ENCODE measurements around the gene OR2H2. TPM values are rescaled to one million over a fixed set of nuclear protein-coding genes. Genes with fewer than 3 reads are reported as not detected.

OR2H2 gene
- polyA plus RNA-seq, 5 donors, result 0.07 to 0.20 (median 0.17) TPM; not detected in 1

GRCh38 chr6:29590218-29590808, 5.4 kb downstream of the OR2H2 start:
- DNase-seq, result no peak

DNA sequence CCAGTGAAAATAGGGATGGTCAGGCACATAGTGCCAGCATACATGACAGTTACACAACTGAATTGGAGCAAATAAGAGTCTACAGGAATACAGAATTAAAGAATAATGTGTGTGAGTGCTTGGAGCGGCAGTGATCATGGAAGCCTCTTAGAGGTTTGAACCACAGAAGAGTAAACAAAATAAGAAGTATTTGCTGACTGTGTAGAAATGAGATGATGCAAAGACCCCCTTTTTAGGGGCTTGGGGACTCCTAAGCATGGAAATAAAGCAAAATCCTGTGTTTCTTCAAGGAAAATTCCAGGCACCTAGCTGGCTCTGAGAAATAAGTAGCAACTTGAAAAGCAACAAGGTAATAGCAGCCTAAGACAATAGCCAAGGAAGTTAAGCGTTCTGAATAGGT, 6.8 kb downstream of the OR2H2 start:
- DNase-seq, result no peak

GRCh38 chr6:29593199-29593855, 8.4 kb downstream of the OR2H2 start:
- DNase-seq, result no peak

- DNase-seq, result no peak
Measured at GRCh38 chr6:29596381-29596900, 11.5 kb downstream of the OR2H2 start.

GRCh38 chr6:29597184-29597583, 12.3 kb downstream of the OR2H2 start:
- DNase-seq, result no peak

DNA sequence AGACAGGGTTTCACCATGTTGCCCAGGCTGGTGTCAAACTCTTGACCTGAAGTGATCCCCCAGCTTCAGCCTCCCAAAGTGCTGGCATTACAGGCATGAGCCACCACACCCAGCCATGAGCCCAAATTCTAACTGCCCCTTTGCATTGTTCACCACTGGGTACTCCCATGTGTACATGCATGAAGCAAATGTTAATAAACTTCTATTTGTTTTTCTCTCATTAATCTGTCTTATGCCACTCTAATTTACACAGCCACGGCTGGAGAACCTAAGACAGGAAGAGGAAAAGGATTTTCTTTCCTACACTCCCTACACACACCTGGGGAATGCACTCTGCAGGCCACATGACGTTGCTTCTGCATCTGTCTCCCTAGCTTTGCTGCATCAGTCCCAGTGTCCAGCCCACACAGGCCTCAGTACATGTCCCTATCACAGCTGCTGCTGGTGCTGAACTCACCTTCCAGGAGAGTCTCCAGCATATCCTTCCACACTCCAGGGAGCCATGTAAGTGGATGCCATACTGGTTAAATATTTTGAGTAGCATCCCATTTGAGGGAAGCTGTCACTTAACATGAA, 13.3 kb downstream of the OR2H2 start:
- DNase-seq, result no peak

DNA sequence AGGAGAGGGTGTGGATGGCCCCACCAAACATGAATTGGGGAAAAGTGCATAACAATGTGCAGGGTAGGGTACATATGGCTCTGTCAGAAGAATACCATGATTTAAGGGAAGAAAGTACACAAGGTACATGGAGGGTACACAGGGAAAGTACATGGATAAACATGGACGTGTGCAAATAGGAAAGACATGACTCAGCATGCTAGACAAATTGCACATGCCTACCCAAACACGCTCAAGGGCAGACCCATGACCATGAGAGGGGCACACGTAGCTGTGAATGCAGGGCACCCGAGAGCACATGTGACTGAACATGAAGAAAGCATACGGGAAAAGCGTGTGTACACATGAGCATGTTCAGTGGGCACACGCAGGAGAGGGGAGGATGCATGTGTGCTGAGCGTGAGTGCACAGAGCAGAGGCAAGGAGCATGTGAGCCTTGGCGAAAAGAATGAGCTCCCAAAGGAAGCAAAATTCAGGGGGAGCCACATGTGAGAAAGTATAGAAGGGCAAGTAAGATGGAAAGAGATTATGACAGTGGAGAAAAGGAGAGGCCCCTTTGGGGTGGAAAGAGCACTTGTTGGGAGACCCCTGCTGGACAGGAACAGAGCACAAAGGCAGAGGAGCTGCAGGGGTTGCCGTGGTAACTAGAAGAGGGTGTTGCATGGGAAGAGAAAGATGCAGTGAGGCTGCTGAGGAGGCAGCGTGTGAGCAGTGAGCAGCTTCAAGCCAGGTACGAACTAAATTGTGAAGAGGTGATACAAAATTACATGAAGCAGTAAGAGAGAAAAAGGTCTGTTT, 17.8 kb downstream of the OR2H2 start:
- DNase-seq, result no peak

DNA sequence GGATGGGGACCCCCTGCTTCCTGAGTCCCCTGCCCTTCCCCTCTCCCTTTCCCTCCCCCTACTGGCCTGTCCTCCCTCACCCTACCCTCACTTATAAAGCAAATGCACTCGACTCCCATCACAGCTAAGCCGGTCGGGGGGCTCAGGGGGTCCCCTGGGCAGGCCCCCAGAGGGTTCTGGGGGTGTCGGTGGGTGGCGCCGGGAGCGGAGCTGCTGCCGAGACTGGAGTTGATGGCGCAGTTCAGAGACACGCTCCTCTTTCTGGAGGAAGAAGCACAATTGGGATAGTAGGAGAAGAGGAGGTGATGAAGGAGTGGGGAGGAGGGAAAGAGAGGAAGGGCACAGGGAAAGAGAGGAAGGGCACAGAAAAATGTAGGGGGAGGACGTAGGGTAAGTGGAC, 18.5 kb downstream of the OR2H2 start:
- DNase-seq, result no peak

DNA sequence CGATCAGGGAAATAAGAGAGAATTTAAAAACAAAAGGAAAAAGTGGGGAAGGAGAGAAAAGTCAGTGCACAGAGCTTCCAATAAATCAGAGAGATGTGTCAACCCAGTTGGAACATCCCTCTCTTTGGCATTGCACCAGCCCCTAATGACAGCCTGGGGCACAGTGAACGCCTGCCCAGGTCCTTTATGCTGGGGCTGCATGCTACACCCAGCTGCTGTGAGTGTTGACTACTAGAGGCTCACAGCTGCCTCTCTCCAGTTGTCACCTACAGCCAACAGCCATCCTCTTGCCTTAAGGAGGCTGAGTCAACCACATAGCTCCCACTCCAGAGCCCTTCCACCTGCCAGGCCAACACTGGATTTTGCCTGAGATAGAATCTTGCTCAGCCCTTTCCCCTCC, 19.0 kb downstream of the OR2H2 start:
- no peak for DNase-seq

GRCh38 chr6:29608131-29608530, 23.2 kb downstream of the OR2H2 start:
- DNase-seq, result no peak

GRCh38 chr6:29610540-29610939, 25.6 kb downstream of the OR2H2 start:
- no peak for DNase-seq

DNA sequence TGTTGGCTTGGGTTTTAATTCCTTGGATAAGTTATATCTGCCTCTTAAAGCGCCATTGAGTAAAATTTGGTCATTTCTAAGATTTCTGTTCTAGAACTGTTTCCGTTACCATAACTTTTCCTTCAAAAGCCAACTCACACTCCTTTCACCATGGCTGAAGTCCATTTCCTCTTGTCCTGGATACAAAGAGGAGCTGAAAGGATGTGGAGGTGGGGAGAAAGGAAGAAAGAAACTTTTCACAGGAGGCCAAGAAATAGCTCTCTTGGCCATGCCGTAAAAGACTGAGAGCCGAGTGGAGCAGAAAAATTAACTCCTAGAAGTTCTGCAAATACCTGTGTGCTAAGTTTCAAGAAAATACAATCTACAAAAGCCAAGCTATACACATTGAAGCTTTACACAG, 26.5 kb downstream of the OR2H2 start:
- no peak for DNase-seq

- DNase-seq, result no peak
Measured at GRCh38 chr6:29617782-29618554, 33.0 kb downstream of the OR2H2 start.

GRCh38 chr6:29619578-29620160, 34.7 kb downstream of the OR2H2 start:
- DNase-seq, result no peak

- DNase-seq, result no peak
Measured at GRCh38 chr6:29620630-29621029, 35.7 kb downstream of the OR2H2 start.

- DNase-seq, result no peak
Measured at GRCh38 chr6:29624520-29624961, 39.6 kb downstream of the OR2H2 start.

- DNase-seq, result no peak
Measured at GRCh38 chr6:29625337-29625930, 40.5 kb downstream of the OR2H2 start.

- no peak for DNase-seq
Measured at GRCh38 chr6:29626948-29627754, 42.2 kb downstream of the OR2H2 start.

GRCh38 chr6:29627755-29628418, 43.0 kb downstream of the OR2H2 start:
- DNase-seq, result peak; percentile 77 to 78

Measured in right lung (tissue), 5 donors.